ENCODE data around the gene HSP90B1. TPM values are rescaled to one million over a fixed set of nuclear protein-coding genes. Genes with fewer than 3 reads are reported as not detected.

The HSP90B1 gene
- total RNA-seq, 1 experiment from 2014 or later: 202 TPM

DNA sequence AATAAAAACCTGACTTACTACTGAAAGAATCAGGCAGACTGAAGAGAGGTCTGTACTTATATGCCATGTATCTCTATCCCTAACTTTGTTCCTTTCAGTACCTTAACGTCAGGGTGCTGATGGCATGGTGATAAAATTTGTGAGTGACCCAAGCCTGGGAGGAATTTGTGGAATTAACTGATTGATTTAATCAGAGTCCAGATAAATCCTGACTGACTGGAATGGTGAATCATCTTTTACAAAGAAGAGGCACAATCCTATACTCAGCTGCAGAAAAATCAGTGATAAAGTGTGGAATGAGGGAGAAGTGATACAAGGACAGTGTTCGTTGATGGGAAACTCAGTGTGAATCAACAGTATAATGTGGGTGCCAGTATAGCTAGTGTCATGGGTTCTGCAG lies 39.2 kb downstream of the HSP90B1 start:
- DNase-seq (ENCODE audit: low spot score): no peak

DNA sequence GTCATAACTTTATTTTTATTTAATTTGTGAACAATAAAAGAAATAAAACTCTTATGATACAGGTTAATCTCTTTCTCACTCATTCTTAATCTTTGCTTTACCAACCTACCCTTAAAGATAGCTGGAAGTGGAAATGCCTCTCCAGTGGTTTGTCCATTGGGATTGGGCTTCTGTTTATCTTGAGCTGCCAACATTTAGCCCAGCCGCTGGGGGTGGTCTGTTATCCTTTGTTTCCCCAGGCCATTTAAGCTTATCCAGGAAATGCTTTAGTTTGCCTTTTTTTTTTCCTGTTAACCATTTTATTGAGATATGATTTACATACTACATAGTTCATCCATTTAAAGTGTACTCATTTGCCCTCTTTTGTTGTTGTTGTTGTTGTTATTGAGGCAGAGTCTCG lies 43.7 kb downstream of the HSP90B1 start:
- DNase-seq (ENCODE audit: low spot score): no peak

DNA sequence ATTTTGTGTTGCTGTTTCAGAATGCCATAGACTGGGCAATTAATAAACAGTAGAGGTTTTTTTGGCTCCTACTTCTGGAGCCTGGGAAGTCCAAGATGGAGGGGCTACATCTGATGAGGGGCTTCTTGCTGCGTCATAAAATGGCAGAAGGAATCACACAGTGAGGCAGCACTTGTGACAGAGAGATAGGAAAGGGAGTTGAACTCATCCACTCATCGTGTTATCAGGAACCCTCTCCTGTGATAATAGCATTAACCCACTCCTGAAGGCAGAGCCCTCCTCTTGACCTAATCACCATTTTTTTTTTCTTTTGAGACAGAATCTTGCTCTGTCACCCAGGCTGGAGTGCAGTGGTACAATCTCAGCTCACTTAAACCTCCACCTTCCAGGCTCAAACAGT lies 45.2 kb downstream of the HSP90B1 start:
- no peak for DNase-seq (ENCODE audit: low spot score)

DNA sequence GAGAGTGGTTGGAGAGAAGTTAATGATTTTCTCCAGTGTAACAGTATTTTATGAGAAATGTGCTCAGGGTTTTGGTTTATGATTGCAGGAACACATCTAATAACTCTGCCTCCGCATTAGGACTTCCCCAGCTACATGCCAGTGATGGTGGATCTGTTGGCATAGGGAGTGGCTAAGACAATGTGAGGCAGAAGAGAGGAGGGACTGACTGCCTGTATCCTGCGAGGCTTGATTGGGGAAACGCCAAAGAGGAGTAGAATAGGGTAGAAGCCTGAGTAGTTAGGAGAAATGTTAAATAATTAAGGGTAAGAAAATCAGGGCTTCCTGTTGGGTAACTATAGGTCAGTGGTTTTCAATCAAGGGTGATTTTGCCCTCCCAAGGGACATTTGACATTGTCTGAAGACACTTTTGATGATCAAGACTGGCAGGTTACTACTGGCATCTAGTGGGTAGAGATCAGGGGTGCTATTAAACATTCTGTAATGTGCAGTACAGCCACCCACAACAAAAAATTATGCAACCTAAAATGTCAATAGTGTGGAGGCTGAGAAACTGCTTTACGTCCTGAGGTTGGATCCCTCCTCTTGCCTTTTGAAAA lies 48.3 kb downstream of the HSP90B1 start:
- no peak for DNase-seq (ENCODE audit: low spot score)

DNA sequence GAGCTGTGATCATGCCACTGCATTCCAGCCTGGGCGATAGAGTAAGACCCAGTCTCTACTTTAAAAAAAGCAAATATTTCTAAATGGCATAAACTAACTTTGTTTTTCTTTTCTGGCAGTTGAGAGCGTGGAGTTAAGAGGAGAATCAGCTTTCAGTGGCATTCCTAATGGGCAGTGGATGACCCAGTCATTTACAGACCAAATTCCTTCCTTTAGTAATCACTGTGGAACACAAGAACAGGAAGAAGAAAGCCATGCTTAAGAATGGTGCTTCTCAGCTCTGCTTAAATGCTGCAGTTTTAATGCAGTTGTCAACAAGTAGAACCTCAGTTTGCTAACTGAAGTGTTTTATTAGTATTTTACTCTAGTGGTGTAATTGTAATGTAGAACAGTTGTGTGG lies 56.6 kb downstream of the HSP90B1 start:
- DNase-seq (ENCODE audit: low spot score): no peak

DNA sequence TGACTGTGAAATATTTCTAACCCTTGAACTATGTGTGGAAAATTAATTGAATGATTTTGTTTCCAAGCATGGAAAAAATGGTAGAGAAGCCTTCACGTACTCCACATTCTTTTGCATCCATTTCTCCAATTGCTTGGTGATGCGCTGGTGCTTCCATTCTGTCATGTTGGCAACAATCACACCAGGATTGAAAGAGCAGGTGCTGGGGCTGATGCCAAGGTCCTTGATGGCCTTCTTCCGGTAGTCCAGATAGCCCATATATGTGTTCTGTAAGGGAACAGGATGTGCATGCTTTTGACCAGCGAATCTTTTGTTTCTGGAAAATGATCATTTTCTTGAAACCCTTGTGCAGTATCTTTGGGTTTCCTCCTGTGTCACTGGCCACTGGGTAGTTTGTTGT lies 64.0 kb downstream of the HSP90B1 start:
- no peak for DNase-seq (ENCODE audit: low spot score)

DNA sequence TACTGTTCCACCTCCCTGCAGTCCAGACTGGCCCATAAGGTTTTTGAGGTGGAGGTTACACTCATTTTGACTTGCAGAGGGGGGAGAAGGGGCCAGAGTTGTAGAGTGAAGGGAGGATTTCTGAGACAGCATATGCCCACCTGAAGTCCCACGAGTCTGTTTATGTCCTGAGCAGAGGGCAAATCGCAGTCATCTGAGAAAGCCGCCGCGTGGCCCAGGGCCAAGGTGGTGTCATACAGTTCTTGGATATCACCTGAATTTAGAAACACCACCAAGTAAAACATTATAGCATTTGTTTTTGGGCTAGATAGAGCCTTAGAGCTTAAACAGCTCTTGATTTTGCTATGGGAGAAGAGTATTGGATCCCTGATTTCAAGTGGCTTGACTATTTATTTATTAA lies 66.4 kb downstream of the HSP90B1 start:
- no peak for DNase-seq (ENCODE audit: low spot score)

DNA sequence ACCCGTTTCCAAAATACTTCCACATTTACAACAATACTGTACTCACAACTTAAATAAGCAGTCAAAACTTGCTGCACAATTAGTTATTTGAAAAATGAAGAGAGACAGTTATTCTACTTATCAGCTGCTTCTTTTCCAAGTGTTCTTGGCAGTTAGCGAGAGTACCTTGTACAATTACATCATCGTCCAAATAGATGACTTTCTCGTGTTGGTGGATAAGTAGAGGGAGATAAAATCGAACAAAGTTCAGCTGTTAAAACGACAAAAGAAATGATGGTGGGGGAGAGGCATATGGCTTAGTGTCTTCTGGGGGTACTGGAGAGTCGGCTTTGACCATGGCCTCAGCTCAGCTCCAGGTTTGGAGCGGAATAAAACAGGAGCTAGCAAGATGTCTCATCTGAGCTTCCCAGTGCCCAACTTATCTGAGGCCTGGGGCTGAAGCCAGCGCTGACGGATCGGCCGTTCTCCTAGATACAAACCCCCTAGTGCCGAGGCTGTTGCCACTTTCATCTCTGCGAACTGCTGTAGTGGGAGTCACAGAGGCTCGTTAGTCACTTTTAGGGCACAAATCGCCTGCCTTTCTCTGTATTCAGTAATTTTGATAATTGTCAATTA lies 67.2 kb downstream of the HSP90B1 start:
- DNase-seq (ENCODE audit: low spot score): no peak

Other genes starting within 250 kb of the HSP90B1 start
- 7.9 and 9.0 TPM in 2 replicates for gene NT5DC3, start 89.2 kb upstream of the HSP90B1 start, total RNA-seq (2014; rRNA removed; shearing (Covaris generic))
- 28.8 and 32.0 TPM in 2 replicates for gene TDG, start 35.5 kb downstream of the HSP90B1 start, total RNA-seq (2014; rRNA removed; shearing (Covaris generic))
- gene GLT8D2, start 119.8 kb downstream of the HSP90B1 start, total RNA-seq (2014; rRNA removed; shearing (Covaris generic)): not detected in 2 replicates
- 0.97 and 1.4 TPM in 2 replicates for gene HCFC2, start 134.1 kb downstream of the HSP90B1 start, total RNA-seq (2014; rRNA removed; shearing (Covaris generic))
- 8.8 and 8.9 TPM in 2 replicates for gene NFYB, start 207.8 kb downstream of the HSP90B1 start, total RNA-seq (2014; rRNA removed; shearing (Covaris generic))

All from HT-29 (cell line).